ENCODE results near the gene ARHGEF4. TPM values are rescaled to one million over a fixed set of nuclear protein-coding genes. Genes with fewer than 3 reads are reported as not detected.
A peak's percentile ranks its signal among the peaks of the same experiment; 100 is the strongest.

ARHGEF4 gene
- total RNA-seq, 1 donor from 2014 or later, result 9.1 TPM

DNA sequence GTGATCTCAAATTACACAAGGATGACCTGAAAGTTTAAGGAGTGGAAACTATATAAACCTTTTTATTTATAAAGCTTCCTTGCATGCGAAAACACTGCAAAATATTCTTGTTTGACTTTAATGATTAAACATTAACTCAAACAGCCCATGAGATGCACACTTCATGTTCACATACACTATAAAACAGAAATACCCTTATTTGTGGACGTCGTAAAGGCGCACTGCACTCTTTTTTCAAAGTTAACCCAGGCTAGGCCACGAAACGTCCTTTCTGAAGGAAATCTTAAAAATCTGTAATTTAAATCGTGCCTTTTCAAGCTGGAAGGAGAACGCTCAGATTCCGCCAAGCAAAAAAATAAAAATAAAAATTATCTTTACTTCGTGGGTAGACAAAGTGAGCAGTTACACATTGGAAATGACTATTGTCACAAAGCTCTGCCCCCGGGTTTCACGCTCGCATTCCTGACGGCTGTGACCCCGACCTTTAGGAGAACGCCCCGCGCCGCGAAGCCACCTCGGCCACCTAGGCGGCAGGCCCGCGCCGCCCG is 255.8 kb downstream of the ARHGEF4 start:
- Histone ChIP-seq H3K36me3 (peaks cover 24% of the 10 kb centered on the region), H3K27me3 (ENCODE audit: low read depth) (no peaks in the 10 kb centered on the region), H3K4me3 (peak overlapping the region; percentile 65), H3K4me1 (peaks cover 22% of the 10 kb centered on the region), H3K9me3 (no peaks in the 10 kb centered on the region), H3K27ac (peak overlapping the region; percentile 98)
- DNase-seq (no peak), ATAC-seq (no peak)
- no peak for TF ChIP-seq CTCF (IDR thresholded peaks at IDR 0.05)
- intact Hi-C loops (cut with DNase I), result no loop called here

DNA sequence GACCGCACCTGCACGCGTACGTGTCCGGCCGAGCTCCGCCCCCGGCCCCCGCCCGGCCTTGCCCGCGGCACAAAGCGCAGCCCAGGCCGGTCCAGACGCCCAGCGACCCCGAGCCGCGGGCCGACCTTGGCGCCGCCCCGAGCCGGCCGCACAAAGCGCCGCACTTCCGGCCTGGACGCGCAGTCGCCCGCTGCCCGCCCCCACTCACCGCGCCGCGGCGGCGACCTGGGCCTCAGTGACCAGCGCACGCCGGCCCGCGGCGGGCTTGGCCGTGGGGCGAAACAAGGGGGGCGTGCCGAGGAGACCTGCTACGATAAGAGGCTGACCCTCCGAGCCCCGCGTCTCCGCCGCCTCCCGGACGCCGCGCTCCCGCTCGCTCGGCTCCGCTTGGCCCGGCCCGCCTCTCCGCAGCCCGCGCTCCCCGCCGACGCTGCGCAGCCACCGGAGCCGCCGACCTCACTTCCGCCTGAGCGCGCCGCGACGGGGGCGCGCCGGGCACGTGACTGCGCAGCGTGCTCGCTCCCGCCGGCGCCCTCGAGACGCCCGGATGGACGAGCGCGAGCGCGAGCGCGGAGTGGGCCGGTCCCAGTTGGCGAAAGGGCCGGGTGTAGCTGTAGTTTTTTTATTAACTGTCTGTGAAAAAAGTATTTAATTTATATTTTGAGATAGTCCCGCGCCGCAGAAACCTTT is 256.4 kb downstream of the ARHGEF4 start, which contains the start of gene FAM168B:
FAM168B (minus strand) TSS at position 455 of the 690 bp plus-strand sequence. CDS start 10,814 bp downstream, outside the sequence.
- intact Hi-C loops (cut with DNase I), result no loop called here
- Histone ChIP-seq H3K27me3 (ENCODE audit: low read depth) (no peaks in the 10 kb centered on the region), H3K36me3 (peaks cover 18% of the 10 kb centered on the region), H3K27ac (peak within 1 kb of the TSS; percentile 98), H3K9me3 (no peaks in the 10 kb centered on the region), H3K4me1 (peaks cover 22% of the 10 kb centered on the region), H3K4me3 (peak within 1 kb of the TSS; percentile 65)
- no peak for TF ChIP-seq CTCF (IDR thresholded peaks at IDR 0.05)
- peak; percentile 93 for DNase-seq
- ATAC-seq, result peak; percentile 98 to 99

- peaks cover 11% of the 10 kb centered on the region for H3K36me3 ChIP-seq
- DNase-seq, result no peak
- TF ChIP-seq CTCF (IDR thresholded peaks at IDR 0.05), result no peak
- H3K4me1 ChIP-seq, result peaks cover 22% of the 10 kb centered on the region
- no peaks in the 10 kb centered on the region for H3K27me3 ChIP-seq (ENCODE audit: low read depth)
- H3K27ac ChIP-seq, result peak overlapping the region; percentile 98
- ATAC-seq, result peak; percentile 85 to 89
- no peaks in the 10 kb centered on the region for H3K9me3 ChIP-seq
- H3K4me3 ChIP-seq, result peak overlapping the region; percentile 65
- intact Hi-C loops (cut with DNase I), result no loop called here
These were observed 257.2 kb downstream of the ARHGEF4 start for GRCh38 chr2:131093696-131094462.

DNA sequence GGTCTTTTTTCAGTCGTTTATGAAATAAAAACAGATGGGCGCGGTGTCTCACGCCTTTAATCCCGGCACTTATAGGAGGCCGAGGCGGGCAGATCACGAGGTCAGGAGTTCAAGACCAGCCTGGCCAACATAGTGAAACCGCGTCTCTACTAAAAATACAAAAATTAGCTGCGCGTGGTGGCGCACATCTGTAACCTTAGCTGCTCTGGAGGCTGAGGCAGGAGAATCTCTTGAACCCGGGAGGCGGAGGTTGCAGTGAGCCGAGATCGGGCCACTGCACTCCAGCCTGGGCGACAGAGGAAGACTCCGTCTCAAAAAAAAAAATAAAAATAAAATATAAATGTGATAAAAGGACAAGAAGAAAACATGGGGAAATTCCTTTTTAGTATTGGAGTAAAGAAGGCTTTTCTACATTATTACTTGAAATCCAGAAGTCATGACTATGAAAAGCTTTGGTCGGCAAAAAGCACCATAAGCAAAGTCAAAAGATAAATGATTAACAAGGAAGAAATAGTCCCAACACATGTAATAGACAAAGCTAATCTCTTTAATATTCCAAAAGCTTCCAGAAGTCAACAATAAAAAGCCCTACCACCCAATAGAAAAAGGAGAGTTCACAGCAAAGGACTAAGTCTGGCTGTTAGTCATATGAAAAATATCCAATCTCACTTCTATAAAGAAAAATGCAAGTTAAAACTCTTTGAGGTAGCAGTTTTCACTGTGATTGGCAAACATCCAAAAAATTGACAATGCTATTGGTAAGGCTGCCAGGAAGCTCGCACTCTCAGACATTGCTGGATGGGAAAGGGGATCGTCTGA is 258.0 kb downstream of the ARHGEF4 start:
- intact Hi-C loops (cut with DNase I), result no loop called here
- ATAC-seq, result no peak
- H3K9me3 ChIP-seq, result no peaks in the 10 kb centered on the region
- H3K4me1 ChIP-seq, result peaks cover 22% of the 10 kb centered on the region
- no peak for DNase-seq
- H3K36me3 ChIP-seq, result peaks cover 8% of the 10 kb centered on the region
- no peak overlapping the region for H3K27ac ChIP-seq
- TF ChIP-seq CTCF (IDR thresholded peaks at IDR 0.05), result no peak
- no peak overlapping the region for H3K4me3 ChIP-seq
- no peaks in the 10 kb centered on the region for H3K27me3 ChIP-seq (ENCODE audit: low read depth)

Other genes starting within 250 kb of the ARHGEF4 start
- not detected for gene CFC1, start 237.3 kb upstream of the ARHGEF4 start, total RNA-seq
- gene POTEJ, start 225.5 kb upstream of the ARHGEF4 start, total RNA-seq, result not detected
- gene GPR148, start 107.8 kb upstream of the ARHGEF4 start, total RNA-seq, result not detected
- not detected for gene AMER3, start 81.4 kb upstream of the ARHGEF4 start, total RNA-seq

All from lower lobe of right lung (tissue), 2 donors.